ENCODE data around the gene FGB.

FGB gene

GRCh38 chr4:154562697-154563254 lies at the start of gene FGB:
FGB (plus strand) TSS chr4:154563011; CDS start chr4:154563019, 8 bp downstream.
- no peak for DNase-seq

- no peak for DNase-seq
Measured at GRCh38 chr4:154516318-154517029, 46.3 kb upstream of the FGB start.

GRCh38 chr4:154517591-154517990 lies 45.2 kb upstream of the FGB start:
- DNase-seq: no peak

DNA sequence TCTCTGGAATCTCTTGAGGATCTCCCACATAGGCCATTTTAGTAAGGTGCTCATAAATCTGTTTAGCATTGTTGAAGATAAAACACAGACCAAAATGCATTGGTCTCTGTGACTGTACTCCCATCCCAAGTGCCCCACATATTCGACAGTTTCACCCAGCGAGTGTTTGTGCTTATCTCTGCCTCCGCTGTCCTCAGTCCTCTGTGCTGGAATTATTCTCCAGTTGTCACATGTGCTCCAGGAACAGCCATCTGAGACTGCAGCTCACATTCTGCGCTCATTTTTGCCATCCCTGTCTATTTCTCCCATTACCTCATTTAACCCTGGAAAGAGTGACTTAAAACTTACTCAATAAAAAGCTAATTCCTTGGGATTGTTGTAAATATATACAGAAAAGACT lies 43.6 kb upstream of the FGB start:
- DNase-seq: no peak

- no peak for DNase-seq
Measured at GRCh38 chr4:154521607-154522006, 41.2 kb upstream of the FGB start.

DNA sequence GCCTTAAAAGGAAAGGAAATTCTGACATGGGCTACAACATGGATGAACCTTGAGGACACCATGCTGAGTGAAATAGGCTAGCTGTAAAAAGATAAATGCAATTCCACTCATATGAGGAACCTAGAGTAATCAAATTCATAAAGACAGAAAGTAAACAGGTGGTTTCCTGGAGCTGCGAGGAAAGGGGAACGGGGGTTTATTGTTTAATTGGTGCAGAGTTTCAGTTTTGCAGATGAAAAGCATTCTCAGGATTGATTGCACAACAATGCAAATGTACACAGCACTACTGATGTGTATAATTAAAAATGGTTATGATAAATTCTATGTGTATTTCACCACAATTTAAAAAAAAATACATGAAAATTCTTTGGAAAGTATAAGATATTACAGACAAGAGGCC lies 36.7 kb upstream of the FGB start:
- DNase-seq: no peak

GRCh38 chr4:154527308-154527707 lies 35.5 kb upstream of the FGB start:
- no peak for DNase-seq

- DNase-seq: no peak
Measured at GRCh38 chr4:154528869-154529268, 33.9 kb upstream of the FGB start.

DNA sequence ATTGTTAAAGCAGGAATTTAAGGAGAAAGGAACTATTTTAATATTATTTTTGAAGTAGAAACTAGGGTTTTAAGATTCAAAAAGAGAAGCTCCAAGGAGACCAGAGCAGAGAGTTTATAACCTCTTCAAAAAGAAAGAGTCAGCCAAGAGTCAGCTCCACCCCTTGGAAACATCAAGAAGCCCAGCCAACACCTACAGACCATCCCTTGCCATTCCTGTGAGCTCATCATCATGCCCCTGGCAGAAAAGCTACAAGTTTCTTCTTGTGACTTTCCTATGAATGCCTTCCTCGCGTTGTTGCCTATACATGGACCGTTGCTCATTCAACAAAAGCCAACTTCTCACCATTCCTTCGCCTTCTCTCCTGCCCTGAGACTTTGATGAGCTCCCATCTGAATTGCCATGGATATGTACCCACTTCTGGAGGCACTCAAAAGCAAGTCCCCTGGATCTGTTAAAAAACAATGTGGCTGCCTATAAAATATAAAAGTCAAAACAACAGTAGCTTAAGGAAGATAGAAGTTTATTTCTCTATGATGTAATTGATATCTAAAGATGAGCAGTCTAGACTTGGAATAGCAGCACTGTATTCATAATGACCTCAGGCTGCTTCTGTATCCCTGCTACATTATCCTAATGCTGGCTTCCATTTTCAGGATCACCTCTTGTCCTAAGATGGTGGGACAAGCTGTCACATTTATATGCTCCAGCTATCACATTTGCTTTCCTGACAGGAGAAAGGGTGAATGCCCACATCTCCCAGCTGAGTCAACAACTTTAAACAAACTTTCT lies 32.9 kb upstream of the FGB start:
- DNase-seq: no peak

DNA sequence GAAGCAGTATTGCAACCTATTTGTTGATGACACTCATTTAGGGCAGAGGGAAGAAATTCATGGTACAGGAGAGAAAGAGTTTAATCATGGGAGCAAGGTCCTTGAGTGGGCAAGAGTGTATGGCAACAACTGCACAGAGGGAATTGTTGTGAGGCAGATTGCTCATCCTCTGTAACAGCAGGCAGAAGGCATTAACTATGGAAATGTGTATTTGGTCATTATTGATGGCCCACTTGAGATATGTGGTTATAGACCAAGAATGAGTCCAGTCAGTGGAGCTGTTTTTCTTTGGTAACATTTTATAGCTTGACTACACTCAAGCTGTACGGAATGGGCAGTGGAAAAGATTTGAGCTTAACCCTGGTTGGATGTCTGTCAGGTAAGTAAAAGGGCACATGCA lies 28.5 kb upstream of the FGB start:
- DNase-seq: no peak

DNA sequence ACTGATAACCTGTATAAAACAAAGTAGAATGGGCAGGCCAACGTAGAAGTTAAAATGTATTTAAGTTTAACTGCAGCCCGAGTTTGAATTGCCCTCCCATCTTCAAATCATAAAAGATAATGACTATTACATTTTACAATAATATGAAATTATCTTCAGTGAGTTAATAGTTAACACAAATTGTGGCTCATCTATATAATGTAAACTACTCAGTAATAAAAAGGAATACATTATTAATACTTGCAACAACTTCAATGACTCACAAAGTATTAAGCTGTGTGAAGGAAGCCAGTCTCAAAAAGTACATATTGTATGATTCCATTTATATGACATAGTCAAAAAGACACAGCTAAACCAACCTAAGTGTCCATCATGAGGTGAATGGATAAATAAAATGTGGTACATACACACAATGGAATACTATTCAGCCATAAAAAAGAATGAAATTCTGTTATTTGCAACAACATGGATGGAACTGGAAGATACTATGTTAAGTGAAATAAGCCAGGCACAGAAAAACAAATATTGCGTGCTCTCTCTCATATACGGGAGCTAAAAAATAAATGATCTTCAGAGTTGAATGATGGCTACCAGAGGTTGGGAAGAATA lies 20.4 kb upstream of the FGB start:
- no peak for DNase-seq

- no peak for DNase-seq
Measured at GRCh38 chr4:154545689-154546088, 17.1 kb upstream of the FGB start.

- peak; percentile 89 to 95 (median 94) for DNase-seq
Measured at GRCh38 chr4:154549894-154550790, 12.7 kb upstream of the FGB start, which contains the start of gene PLRG1. PLRG1 (minus strand) TSS chr4:154550400; CDS start chr4:154550308, 92 bp downstream.

- peak; percentile 39 to 73 (median 57) for DNase-seq
Measured at GRCh38 chr4:154551872-154552686, 10.7 kb upstream of the FGB start.

DNA sequence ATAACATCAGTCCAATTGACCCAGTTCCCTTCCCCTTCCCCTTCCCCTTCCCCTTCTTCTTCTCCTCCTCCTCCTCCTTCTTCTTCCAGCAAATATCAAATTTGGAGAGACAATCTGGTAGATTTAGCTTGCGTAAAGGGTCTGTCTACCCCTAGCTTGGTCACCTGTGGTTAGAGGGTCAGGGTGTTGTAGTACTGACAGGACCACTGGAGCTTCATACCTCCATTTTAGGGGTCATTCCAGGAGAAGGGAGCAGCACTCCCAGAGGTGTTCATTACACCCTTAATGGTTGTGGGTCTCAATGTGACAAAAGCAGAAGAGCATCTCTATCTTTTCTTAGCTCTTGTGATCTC lies 3.7 kb upstream of the FGB start:
- no peak for DNase-seq

GRCh38 chr4:154559494-154560418 lies 3.1 kb upstream of the FGB start:
- DNase-seq: no peak

GRCh38 chr4:154560419-154560801 lies 2.4 kb upstream of the FGB start:
- no peak for DNase-seq

DNA sequence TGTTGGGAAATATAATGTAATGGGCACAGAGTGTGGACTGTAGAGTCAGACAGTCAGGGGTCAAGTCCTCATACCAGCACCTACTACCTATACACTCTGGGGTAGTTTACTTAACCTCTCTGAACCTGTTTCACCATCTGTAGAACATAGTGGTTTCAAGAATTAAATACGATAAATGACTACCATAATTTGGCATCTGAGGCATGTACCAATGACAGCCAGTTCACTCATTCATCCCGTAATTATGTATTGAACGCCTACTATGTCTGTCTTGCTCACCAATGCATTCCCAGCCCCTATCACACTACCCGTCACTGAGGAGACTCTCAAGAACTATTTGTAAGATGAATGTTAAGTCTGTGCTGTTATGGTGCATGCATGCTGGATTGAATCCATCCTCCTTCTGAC lies 2.0 kb upstream of the FGB start:
- DNase-seq: no peak

GRCh38 chr4:154564311-154564710 lies 1.5 kb downstream of the FGB start:
- DNase-seq: no peak

- no peak for DNase-seq
Measured at GRCh38 chr4:154565704-154566103, 2.9 kb downstream of the FGB start.
